GM19043 (cell line): ENCODE results near the gene ROBO2.

Experiments used
- ATAC-seq: cut with Tn5 transposase; IDR thresholded peaks from one replicate; pipeline ENCODE4 v1.9.1; 2021; ENCODE audit warnings: low read depth; ENCODE audit not compliant: unreplicated experiment

The ROBO2 gene

DNA sequence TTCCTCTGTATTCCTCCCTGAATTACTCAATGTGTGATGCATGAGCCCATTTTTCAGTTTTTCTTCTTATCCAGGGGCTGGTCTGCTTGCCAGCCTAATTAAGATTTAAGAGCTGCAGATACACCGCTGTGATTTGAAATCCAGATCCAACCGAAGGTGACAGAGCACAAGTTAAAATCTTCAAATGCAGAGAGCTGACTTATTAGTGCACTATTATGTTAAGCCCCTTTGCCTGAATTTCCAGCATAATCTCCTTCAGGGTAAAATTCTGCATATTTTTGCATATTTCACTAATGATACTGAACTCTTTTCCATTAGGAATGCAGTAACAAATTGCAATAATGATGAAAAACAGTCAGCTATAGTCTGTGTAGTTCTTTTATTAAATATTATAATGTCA lies 583.6 kb downstream of the ROBO2 start:
- no peak for ATAC-seq

DNA sequence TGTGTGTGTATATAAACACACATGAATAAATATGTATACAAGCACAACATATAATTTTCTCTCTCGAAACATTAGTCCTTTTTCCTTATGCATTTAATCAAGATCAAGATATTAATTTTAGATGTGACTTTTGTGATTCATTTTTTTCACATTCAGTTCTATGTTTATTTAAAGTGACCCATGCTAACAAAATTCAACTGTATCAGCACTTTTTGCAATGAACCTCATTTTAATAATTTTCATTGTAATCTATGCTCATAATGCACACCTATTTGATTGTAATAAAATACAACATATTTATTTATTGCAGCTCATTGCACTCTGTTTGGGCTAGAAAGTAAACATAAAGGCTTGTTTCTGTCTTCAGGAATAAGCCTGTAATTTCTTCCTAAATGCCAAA lies 586.3 kb downstream of the ROBO2 start:
- no peak for ATAC-seq

DNA sequence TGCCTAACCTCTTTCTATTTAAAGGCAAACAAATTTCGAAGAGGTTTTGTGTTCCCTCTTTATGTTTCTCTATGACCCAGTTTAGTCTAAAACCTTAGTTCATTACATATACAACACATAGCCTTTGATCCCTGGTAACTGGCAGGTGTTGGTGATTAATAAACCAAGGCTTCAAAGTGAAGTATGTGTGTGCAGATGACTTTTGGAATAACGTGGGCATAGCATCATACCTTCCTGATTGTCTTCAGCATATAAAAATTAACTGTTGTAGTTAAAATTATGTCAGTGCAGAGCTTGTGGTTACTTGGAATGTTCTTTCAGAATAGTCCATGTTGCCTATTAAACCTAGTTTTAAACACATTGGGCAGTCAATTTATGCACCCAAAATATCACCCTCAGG lies 608.3 kb downstream of the ROBO2 start:
- ATAC-seq, result no peak

DNA sequence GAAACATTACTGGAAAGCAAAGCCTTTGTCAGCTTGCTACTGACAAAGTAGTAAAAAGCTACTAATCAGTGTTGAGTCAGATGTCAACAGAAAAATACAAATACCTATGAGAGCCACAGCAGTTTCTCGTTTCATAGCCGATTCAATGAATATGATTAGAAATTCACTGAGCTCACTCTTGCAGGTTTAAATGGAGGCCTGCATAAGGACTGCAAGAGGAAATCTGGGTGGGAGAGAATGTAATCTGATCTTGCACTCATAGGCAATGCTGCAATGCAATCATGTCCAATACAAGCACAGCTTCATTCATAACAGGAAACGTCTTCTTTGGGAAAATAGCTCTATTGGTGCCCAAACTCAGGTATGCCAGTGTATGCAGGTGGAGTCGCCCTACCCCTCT lies 608.8 kb downstream of the ROBO2 start:
- ATAC-seq, result no peak

DNA sequence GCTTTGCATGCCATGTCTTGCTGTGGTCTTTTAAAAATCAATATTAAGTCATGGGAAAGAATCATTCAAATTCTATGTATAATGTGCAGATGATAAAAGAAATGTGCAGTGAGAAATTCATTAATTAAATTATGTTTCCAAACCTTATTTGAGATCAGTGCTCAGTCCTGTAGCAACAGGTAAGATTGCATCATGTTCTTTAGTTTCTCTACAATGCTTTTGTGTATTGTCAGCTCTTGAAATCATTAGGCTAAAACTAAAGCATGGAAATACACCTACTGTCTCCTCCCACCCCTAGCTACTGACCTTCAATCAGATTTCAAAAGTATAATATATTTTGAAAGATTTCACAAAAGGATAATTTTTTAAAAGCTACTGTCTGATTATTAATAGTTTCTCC lies 612.7 kb downstream of the ROBO2 start:
- no peak for ATAC-seq

DNA sequence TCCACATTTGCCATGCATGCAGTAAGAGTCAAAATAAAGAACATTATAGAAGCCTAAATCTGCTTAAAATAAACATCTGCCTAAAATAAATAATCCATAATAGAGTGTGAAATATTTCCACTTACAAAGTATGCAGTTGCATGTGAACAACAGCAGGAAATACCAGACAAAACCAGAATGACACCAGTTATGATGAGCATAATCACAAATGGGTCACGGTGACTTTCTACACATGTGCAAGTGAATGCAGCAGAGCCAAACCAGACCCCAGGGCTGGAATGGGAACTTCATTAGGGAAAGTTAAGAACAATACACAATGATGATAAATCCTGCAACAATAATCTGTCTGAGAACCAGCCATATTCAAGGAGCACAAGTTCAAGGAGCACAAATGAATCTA lies 615.5 kb downstream of the ROBO2 start:
- no peak for ATAC-seq

DNA sequence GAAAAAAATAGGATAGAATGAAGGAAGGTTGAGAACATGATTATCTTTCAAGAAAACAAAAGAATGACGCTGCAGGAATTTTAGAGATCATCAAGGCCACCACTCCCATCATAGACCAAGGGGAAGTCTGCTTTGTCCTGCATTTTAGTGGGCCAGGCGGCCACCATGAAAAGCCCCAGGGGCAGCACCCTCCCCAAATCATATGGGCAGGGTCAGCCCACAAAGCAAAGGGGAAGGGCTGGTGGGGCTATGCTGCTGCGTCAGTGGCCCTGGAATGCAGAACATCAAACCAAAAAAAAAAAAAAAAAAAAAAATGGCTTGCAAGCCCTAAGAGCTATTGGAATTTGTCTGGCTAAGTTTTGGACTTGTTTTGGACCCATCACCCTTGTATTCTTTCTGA lies 620.8 kb downstream of the ROBO2 start:
- ATAC-seq, result no peak

DNA sequence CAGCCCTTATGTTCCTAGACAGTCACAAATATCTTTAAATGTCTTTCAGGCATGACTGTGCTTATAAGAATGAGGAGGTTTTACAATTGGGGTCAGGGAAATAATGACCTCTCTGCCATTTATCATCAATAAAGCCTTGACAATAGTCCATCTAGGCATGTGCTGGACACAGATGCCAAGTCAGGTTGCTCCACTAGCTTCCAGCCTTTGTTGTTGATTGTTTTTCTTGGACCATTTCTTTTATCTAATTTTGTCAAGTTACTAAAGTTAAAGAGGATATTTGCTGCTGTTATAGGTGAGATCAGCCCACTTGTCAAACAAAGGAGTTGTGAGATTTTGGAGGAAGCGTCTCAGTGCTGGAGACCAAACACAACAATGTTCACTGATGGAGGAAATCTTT lies 628.0 kb downstream of the ROBO2 start:
- no peak for ATAC-seq

DNA sequence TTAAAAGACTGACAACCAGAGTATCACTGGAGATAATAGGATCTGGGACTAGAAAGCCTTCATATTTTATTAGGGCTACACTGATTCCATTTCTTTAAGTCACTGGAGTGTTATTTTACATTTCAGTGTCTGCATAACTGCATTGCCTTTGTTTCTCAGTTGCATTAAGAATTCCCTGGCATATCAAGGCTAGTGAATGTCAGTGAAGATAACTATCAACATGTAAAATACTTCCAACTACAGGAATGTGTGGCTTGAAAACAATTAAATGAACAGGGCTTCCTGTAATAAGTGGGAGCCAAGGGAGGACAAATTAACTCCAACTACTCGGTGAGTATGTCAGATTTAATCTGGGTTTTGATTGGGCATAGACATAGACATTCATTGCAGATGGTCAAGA lies 628.5 kb downstream of the ROBO2 start:
- ATAC-seq, result no peak

DNA sequence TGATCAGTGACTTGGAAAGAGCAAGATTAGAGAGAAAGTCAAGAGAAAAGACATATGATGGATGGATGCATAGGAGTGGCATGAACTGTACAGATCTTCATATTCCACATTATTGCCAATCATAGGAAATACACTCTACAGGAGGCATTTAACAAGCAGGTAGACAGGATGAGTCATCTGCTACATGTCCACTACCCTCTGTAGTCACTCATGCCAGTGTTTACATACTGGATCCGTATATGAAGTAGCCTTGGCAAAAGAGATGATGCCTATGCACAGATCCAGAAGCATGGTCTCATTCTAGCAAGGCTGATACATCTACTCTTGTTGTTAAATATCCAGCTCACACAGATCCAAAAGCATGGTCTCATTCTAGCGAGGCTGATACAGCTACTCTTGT lies 632.1 kb downstream of the ROBO2 start:
- no peak for ATAC-seq

DNA sequence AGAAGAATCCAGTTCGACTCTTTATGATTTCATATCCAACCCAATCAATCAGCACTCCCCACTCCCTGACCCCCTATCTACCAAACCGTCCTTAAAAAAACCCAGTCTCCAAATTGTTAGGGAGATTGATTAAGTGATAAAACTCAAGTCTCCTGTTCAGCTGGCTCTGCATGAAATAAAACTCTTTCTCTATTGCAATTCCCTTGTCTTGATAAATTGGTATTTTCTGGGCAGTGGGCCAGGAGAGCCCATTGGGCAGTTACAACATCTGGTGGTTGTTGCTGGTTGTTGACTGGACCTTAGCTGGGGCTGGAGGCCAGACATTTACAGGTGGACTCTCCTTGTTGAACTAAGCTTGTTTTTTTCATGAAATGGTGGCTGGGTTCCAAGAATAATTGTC lies 642.3 kb downstream of the ROBO2 start:
- no peak for ATAC-seq

DNA sequence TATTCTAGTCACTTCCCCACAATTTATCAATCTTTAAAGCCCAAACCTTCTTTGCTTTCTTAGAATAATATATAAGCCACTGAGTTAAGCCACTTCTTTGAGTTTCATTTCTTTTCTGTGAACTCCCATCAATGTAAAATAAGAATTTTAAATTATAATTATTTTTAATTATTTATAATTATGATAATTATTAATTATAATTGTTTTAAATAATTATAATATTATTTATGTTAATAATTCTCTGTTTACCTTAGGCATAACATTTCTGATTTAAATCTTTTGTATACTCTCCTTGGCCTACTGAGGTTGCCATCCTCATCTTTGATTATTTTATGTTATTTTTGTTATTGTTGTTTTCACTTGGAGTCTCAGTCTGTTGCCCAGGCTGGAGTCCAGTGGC lies 644.2 kb downstream of the ROBO2 start:
- ATAC-seq, result no peak

DNA sequence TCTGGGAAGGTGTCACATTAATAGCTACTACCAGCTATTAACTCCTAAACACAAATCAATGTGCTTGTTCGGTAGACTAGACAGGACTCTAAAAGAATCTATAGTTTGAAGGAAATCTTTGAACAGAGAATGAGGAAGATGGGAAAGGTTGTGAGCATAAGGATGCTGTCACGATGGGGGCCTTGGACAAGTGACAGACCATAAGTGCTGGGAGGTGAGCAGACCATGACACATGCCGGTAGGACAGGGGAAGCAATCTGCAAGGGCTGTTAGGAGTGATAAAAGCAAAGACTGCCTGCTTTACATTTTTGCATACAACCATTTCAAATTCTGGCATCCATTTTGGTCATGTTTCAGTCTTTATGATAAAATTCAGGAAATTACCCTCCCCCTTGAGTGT lies 645.8 kb downstream of the ROBO2 start:
- no peak for ATAC-seq

DNA sequence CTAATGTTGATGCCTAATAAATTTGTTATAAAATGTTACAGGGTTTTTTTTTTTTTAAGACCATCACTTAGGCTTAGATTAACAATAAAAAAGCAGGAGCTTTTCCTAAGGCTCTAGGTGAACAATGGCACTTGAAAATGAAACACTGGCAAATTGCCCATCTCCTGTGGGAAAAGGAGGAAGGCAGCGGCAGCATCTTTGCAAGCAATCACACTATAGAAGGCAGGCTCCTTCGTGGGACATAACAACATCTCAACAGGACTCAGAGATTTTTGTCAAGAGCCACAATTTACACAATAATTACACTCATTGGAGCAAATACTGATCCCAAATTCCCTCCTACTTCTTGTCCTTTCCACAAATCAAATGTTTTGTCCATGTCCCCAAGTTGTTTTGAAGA lies 646.7 kb downstream of the ROBO2 start:
- no peak for ATAC-seq

DNA sequence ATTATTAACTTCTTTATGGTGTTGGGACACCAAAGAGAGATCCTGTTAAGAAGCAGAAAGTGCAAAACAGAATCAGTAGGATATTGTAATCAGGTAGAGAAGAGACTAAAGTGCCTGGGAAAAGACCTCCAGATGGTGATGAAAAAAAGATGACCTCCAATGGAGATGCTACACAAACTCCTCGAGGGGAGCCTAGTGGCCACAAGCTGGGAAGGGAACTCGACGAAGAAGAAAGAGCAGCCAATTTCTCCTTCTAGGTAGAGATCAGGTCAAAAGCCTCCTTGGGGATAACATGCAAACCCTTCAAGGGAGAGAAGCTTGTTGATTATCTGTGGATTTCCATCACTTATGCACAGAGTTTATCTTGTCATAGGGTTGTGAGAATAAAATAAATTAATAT lies 647.6 kb downstream of the ROBO2 start:
- no peak for ATAC-seq

DNA sequence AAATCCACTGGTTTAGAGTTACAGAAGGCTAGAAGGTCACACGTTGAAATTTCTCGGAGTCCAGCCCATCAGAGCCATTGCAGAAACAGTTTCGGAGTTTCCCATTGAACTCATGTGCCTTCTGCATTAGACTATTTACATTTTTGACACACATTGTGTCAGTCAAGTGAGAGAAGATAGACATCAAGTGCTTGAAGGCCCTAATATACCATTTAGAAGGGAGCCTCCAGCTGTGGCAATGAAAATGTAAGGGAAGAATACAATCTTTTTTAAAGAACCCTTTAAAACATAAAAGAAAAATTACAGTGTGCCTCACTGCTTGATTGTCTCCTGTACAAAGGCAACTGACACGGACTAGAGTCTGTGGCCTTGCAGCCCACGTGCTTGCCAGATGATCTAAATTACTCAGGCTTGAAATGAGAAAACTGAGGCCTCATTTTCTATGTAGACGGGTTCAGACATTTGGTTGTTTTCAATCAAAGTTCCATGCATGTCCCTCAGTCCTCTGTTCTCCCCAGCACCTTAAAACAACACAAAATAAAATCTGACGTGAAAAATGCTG lies 650.5 kb downstream of the ROBO2 start:
- no peak for ATAC-seq

DNA sequence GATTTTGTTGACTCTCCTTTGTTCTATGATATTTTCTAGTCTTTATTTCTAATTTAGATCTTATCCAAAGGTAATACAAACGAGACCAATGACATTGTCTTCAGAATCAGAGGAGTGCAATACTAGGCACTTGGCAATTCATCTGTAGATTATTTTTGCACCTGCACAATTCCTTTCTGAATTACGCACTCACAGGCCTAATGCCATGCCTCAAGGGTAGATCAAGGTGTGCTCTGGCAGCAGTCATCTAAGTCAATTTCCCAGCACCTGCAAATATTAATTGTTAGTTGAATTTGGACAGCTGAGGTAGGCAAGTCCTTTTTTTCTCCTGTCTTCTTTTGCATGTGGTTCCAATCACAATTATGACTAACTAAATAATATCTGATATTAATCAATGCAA lies 653.2 kb downstream of the ROBO2 start:
- ATAC-seq, result no peak

DNA sequence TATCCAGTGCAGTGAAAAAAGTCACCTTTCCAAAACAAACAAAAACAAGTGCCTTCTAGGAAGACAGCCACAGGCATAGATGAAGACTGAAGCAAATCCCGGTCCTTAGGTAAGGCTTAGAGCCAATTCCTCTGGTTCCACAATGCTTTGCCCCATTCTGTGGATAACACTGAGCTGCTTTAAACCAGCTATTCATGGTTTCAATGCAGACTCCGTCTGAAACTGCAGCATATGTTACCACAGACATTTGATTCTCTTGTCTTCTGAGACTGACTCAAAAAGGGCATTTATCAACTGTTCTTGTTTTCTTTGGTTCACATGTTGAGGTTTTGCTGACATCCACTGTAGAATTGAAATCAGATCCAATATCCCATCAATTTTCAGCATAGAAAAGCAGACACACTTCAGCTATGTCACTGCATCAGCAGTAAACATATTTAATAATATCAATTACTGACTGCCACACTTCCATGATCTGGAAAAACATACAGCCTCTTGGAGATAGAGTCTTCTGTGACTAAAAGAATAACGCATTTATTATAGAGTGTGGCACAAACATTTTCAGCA lies 659.3 kb downstream of the ROBO2 start:
- ATAC-seq, result no peak
